GOT3 (cell line): Measurements from ENCODE around the gene DEFB108B.
"Not testable (repeated sequence)": the region's sequence is repeated elsewhere in the genome, so short reads cannot be mapped to it uniquely, and the experiment has no call there.

Source experiments
- DNase-seq: peaks from one replicate; lab custom pipeline; 2025; ENCODE audit warnings: mixed read lengths; lab: John Stamatoyannopoulos, UW

DEFB108B gene, protein sequence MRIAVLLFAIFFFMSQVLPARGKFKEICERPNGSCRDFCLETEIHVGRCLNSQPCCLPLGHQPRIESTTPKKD

DNA sequence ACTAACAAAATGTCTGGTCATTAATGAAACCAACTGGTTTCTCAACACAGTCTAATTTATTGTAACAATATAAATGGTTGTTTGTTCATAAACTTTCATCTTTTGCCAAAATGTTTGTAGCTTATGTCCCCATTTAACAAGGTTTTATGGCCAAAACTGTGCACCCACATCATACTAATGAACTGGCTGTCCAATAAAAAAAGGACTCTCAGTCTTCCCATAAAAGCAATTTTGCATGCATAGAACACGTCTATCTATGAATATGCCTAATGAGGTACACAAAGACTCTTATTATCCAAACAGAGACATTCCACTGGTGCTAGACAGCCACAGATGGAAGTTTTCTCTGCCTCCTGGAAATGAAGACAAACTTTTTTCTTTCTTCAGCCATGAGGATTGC is at the start of gene DEFB108B:
TSS of gene DEFB108B (plus strand) at position 390 of the 400 bp plus-strand sequence. CDS start at position 390, 0 bp downstream.
- not testable (repeated sequence) for DNase-seq

DNA sequence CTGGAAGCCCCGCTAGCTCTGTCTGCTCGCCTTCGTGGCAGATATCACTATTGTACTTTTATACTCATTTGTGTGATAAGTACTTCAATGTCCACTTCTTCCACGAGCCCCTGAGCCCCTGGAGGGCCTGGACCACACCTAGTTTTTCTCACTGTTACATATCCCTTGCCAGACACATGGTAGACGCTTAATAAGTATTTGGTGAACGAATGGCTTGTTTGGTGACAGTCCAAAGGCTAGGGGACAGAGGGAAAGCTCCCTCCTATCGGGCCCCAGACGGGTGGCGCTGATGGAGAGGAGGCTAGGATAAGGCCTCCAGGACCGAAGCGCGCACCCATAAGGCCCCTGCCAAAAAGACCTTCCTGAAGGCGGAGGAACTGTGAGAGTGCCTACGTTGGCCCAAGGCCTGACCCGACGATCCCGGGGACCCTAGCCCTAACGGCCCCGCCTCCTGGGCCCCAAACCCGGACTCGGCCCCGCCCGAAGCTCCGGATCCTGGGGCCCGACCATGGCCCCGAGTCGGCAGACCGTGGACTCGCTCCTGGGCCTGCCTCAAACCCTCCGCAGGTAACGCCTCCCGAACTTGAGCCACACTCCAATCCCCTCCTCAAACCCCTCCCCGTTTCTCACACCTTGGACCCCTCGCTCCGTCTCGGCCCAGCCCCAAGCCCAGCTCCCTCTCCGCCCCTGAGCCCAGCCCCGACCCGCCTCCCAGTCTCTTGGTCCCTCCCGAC is 46.7 kb upstream of the DEFB108B start:
- DNase-seq = not testable (repeated sequence)

GRCh38 chr11:71786848-71787097 is 46.2 kb upstream of the DEFB108B start:
- DNase-seq = peak; percentile 97

DNA sequence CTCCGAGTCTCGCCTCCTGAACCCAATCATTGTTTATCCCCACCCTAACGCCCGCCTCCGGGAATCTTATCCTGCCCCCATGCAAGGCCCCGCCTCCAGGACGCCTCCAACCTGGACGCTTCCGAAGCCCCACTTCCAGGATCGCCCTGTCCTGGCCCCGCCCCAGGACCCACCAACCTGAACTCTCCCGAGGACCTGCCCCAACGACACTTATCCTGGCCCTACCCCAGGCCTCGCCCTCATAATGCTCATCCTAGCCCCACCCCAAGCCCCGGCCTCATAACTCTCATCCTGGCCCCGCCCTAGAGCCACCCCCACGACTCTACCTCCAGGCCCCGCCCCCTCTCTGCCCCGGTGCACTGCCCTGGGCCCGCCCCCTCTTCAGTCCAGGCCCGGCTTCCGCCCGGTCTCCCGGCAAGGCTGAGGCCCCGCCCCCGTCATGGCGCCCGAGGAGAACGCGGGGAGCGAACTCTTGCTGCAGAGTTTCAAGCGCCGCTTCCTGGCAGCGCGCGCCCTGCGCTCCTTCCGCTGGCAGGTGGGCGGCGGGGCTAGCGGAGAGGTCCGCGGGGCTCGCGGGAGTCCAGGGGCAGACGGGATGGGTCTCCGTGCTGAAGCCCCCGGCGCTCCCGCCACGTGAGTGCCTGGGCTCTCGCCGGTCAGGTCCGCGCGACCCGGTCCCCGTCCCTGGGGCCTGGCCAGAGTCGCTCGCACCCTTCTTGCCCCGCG is 45.7 kb upstream of the DEFB108B start:
- DNase-seq = peak; percentile 92

DNA sequence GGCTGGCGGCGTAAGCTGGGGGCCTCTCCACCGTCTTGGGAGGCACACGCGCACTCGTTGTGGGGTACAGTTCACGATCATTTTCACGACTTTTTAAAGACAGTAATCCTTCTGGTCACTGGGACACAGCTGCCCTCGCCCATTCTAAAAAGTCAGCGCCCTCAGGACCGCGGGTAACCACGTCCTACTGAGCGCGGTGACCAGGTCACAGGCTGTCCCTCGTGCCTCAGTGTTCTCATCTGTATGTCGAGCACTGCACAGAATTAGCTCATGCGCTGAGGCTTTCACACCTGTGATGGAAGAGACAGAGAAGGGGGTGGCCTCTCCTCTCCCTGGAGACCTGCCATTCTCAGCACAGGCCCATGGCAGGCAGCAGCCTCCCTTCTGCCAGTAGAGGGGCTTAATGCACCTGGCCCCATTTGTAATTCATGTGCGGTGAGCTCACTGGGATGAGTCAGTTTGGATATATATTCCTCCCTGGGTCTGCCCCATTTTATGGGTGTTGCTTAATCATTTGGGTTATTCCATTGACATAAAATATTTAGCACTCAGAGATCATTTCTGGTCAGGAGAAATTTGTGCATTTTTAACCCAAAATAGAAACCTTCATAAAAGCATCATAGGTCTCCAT is 45.1 kb upstream of the DEFB108B start:
- not testable (repeated sequence) for DNase-seq

DNA sequence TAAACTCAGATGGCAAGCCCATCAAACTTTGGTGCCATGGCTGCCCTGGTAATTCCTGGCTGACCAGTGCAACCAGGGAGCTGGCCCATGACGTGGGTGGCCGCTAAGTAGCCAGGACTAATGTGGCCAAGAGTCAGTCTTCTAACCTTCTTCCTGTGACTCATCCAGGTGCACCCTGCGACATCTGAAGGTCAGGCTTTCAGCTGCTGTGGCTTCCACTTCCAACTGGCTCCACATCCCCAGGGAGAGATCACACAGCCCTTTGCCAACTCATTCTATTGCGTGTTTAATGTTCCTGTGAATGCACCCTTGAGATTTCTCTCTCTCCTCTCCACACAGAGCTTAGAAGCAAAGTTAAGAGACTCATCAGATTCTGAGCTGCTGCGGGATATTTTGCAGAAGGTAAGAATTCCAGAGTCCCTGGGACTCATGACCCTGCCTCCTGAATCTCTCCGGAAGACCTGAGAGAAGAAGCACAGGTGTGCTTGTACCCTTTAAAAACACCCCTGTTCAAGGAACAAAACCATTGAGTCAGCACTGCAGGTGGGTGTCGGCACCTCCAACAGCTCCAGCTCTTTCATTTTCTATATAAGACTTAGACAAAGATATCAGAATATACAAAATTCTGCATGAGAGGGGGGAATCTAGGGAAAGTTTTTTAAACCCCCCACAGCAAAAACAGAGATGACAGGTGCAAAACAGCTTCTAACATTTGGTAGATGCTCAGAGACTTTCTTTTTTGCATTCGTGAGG is 43.4 kb upstream of the DEFB108B start:
- not testable (repeated sequence) for DNase-seq

GRCh38 chr11:71791111-71791510 is 41.9 kb upstream of the DEFB108B start:
- not testable (repeated sequence) for DNase-seq

DNA sequence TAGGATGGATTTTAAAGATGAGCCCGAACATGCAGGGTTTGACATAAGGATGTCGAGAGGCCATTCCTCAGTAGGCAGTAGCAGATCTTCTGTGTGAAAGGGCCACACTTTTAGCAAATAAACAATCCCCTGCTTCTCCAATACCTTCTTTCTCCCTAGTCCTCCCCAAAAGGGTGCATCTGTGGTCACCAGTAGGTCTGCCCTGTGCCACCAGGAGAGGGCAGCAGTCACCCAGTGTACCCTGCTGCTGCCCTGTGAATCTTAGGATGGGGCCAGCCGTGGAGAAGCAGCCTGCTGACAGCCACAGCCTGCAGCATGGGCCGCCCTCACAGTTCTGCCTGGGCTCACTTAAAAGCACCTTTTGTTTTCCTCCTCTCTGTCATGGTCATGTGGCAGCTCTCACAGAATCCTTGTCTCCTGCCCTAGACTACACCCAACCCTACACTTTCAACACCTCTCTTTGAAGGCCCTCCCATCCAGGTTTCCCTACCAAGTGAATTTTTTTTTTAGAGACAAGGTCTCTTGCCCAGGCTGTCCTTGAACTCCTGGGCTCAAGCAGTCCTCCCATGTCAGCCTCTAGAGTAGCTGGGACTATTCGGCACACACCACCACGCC is 40.3 kb upstream of the DEFB108B start:
- not testable (repeated sequence) for DNase-seq

- not testable (repeated sequence) for DNase-seq
These were observed 38.5 kb upstream of the DEFB108B start for GRCh38 chr11:71794386-71795040.

GRCh38 chr11:71795236-71795635 is 37.8 kb upstream of the DEFB108B start:
- not testable (repeated sequence) for DNase-seq

GRCh38 chr11:71796016-71796415 is 37.0 kb upstream of the DEFB108B start:
- DNase-seq = not testable (repeated sequence)

GRCh38 chr11:71796781-71797180 is 36.2 kb upstream of the DEFB108B start:
- DNase-seq = not testable (repeated sequence)

GRCh38 chr11:71799556-71800128 is 33.4 kb upstream of the DEFB108B start:
- DNase-seq = not testable (repeated sequence)

DNA sequence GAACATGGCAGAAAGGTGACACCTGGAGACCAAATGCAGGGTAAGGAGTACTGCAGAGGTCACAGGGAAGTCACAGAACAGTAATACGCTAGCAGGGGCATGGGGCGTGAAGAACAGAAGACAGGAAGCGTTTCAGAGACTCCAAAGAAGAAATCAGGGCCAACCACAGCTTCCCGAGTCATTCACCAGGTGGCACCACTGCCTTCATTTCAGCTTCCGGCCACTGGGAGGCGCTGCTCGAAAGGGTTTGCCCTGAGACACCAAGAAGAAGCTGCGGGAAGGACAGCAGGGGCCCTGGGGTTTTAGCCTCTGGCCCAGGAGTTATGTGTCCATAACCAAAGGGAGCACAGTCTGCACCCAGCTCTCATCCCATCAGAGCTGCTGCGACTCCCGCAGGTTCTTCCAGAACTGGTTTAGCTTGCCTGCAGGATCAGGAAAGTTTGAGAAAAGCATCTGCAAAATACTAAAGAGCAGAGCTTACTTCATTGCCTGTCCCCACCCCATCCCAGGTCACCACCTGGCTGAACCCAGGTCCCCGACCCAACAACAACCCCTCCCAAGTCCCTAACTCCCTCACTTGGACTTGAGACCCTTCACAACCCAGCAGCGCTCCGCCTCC is 32.6 kb upstream of the DEFB108B start:
- DNase-seq = not testable (repeated sequence)

DNA sequence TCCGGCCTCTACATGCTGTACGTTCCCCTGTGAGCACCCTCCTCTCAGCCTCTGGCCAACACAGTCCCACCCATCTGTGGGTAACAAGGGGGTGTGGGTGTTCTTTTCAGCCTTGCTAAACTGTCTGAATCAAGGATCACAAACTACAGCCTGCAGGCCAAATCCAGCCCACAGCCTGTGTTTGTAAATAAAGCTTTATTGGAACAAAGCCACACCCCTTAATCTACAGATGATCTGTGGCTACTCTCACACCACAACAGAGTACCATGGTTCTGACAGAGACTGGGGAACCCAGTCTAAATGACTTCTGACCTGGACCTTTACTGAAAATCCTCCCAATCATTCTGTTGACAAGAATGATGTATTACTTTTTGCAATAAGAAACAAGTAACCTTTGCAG is 32.0 kb upstream of the DEFB108B start:
- DNase-seq = not testable (repeated sequence)

DNA sequence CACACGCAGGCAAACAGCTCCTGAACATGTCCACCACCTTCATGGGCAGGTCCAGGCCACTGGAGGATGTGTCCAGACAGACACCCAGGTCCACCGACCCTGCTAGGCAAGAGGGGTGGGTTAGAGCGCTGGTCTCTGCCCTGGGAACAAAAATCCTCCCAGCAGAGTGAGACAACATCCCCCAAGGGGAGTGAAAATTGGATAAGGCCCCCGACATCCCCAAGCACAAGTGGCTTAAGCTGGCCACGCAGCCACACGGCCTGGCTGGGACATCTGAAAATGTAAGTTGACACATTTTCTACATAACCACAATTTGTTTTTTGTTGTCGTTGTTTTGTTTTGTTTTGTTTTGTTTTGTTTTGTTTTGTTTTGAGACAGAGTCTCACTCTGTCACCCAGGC is 30.1 kb upstream of the DEFB108B start:
- DNase-seq = not testable (repeated sequence)

DNA sequence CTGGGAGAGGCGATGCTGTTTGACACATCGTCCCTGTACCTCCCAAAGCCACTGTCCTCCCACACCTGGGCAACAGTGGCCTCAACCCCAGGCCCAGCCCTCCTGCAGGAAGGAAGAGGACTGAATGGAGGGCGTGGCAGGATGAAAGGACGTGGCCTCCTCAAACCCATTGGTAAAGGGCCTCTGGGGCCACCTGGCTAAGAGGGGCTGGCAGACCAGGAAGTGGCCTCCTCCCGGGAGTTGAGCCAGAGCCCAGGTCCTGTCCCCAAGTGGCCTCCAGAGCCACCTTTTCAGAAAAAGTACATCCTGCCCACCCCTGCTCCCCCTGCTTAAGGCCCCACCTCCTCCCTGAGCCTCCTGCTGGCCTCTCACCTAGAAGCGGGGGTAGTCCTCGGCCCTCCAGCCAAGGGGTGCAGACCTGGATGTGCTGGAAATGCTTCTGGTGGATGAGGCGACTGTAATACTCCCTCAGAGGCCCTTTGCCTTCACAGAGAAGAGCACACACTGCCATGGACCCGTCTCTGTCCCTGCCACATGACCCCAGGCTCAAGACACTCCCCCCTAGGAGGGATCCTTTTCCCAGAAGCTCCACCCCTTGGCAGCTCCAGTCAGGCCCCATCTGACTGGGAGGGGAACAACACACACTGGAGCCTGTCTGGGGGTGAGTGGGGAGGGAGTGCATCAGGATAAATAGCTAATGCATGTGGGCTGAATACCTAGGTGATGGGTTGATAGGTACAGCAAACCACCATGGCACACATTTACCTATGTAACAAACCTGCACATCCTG is 28.6 kb upstream of the DEFB108B start:
- DNase-seq = not testable (repeated sequence)

DNA sequence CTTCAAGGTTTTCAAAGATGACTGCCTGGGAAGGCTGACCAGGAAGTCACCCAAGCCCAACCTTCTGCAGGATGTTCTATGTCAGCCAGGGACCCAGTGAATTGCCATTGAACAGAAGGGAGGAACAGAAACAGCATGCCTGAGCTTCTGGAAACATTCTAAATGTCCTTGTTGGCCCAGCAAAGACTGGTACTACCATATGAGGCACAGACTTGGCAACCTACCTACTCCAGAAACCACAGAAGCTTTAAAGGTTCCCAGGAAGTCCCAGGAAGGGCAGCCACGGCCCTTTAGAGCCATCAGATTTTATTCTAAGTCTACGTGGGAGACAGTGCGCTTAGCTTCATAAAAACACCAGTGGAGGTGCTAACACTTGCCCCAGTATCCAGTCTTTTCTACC is 20.5 kb upstream of the DEFB108B start:
- not testable (repeated sequence) for DNase-seq
